ENCODE results near the gene IGSF23. TPM values are rescaled to one million over a fixed set of nuclear protein-coding genes. Genes with fewer than 3 reads are reported as not detected.

IGSF23 gene
- total RNA-seq, 5 donors from 2014 or later (not counting 1 experiment from before 2014, with no cell fraction given) = not detected

DNA sequence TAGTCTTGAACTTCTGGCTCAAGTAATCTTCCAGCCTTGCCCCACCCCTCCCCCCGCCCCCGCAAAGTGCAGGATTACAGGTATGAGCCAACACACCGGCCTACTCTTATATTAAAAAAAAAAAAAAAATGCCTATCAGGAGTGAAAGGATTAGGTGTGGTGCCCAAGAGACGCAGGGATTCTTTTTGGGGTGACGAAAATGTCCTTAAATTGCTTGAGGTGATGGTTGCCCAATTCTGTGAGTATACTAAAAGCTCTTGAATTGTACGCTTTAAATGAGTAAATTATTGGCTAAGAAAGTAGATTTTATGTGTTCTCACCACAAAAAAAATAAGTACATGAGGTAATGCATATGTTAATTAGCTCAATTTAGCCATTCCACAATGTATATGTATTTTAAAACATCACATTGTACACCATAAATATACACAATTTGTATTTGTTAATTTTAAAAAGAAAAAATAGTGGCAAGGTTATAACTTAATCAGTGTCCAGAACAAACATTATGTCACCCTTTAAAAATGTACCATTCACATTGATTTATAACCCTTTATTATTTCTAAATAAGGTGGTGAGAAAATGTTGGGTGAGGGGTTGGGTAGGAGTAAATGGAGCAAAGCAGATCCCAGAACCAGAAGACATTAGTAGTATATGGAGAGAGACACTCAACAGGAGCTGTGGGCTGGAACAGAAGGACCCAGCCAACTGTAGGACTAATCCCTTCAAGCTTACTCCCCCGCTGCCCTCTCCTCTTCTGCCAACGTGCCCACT, 3.9 kb downstream of the IGSF23 start:
- Histone ChIP-seq H3K36me3 (ENCODE audit: control insufficient read depth in 2 of 2, extremely low read depth in 1 of 2, insufficient read depth in 1 of 2, low read length in 1 of 2) (no peaks in the 10 kb centered on the region), H3K4me3 (ENCODE audit: control insufficient read depth in 1 of 2, extremely low read depth in 1 of 2, low read length in 1 of 2) (no peak overlapping the region), H3K27ac (ENCODE audit: low read length) (no peak overlapping the region), H3K9me3 (no peaks in the 10 kb centered on the region), H3K4me1 (ENCODE audit: control insufficient read depth in 1 of 2, extremely low read depth in 1 of 2, insufficient read depth in 2 of 2, low read length in 2 of 2) (no peaks in the 10 kb centered on the region), H3K27me3 (replicated peaks in 1 of 2; ENCODE audit: control insufficient read depth in 2 of 2, extremely low read depth in 1 of 2, insufficient read depth in 2 of 2, low read length in 1 of 2) (peaks cover 0 to 13% of the 10 kb centered on the region in 2 experiments)
- ChIA-PET POLR2A (no interaction called here), CTCF (no interaction called here)
- no peak for ATAC-seq (replicated peaks in 1 of 4)
- Mint-ChIP-seq H3K9me3 (no peaks in the 10 kb centered on the region), H3K27ac (no peak overlapping the region), H3K36me3 (no peaks in the 10 kb centered on the region), H3K27me3 (peaks cover 0 to 5% of the 10 kb centered on the region in 2 donors), H3K4me1 (no peaks in the 10 kb centered on the region), H3K4me3 (no peak overlapping the region)
- no peak for DNase-seq
- no CpG with 5 or more reads among the region's 8 CpGs for WGBS (ENCODE audit: insufficient coverage)

DNA sequence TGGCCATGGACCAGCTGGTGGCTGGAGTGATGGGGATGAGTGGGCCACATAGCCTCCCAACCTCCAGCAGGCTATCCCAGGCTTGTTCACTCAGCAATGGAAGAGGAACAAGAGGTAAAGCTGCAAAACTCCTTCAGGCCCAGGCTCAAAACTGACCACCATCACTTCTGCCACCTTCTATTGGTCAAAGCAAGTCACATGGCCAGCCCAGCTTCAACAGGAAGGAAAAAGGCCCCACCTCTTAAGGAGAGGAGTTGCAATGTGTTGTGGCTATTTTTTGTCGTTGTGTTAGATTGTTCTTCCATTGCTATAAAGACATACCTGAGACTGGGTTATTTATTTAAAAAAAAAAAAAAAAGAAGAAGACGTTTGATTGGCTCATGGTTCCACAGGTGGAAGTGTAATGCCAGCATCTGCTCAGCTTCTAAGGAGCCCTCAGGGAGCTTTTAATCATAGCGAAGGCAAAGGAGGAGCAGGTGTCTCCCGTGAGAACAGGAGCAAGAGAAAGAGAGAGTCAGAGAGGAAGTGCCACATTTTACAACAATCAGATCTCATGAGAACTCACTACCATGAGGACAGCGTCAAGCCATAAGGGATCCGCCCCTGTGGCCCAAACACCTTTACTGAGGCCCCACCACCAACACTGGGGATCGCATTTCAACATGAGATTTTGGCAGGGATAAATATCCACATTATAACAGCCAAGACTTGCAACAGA, 5.4 kb downstream of the IGSF23 start:
- DNase-seq (no peak), ATAC-seq (replicated peaks in 1 of 4) (no peak)
- Histone ChIP-seq H3K4me3 (ENCODE audit: control insufficient read depth in 1 of 2, extremely low read depth in 1 of 2, low read length in 1 of 2) (no peak overlapping the region), H3K4me1 (ENCODE audit: control insufficient read depth in 1 of 2, extremely low read depth in 1 of 2, insufficient read depth in 2 of 2, low read length in 2 of 2) (no peaks in the 10 kb centered on the region), H3K9me3 (no peaks in the 10 kb centered on the region), H3K27ac (ENCODE audit: low read length) (no peak overlapping the region), H3K36me3 (ENCODE audit: control insufficient read depth in 2 of 2, extremely low read depth in 1 of 2, insufficient read depth in 1 of 2, low read length in 1 of 2) (no peaks in the 10 kb centered on the region), H3K27me3 (replicated peaks in 1 of 2; ENCODE audit: control insufficient read depth in 2 of 2, extremely low read depth in 1 of 2, insufficient read depth in 2 of 2, low read length in 1 of 2) (peaks cover 0 to 19% of the 10 kb centered on the region in 2 experiments)
- Mint-ChIP-seq H3K27ac (no peak overlapping the region), H3K4me1 (no peaks in the 10 kb centered on the region), H3K9me3 (no peaks in the 10 kb centered on the region), H3K36me3 (no peaks in the 10 kb centered on the region), H3K27me3 (peaks cover 0 to 2% of the 10 kb centered on the region in 2 donors), H3K4me3 (no peak overlapping the region)
- WGBS (ENCODE audit: insufficient coverage) = 75% methylated on average over 3 of the region's 7 CpGs
- ChIA-PET POLR2A (no interaction called here), CTCF (no interaction called here)

GRCh38 chr19:44620667-44621066, 7.3 kb downstream of the IGSF23 start:
- Mint-ChIP-seq H3K27ac (no peak overlapping the region), H3K9me3 (no peaks in the 10 kb centered on the region), H3K36me3 (no peaks in the 10 kb centered on the region), H3K4me3 (no peak overlapping the region), H3K4me1 (no peaks in the 10 kb centered on the region), H3K27me3 (peaks cover 0 to 5% of the 10 kb centered on the region in 2 donors)
- H3K9me3 ChIP-seq = no peaks in the 10 kb centered on the region
- H3K27me3 ChIP-seq (replicated peaks in 1 of 2; ENCODE audit: control insufficient read depth in 2 of 2, extremely low read depth in 1 of 2, insufficient read depth in 2 of 2, low read length in 1 of 2) = peaks cover 0 to 17% of the 10 kb centered on the region in 2 experiments
- no peak overlapping the region for H3K27ac ChIP-seq (ENCODE audit: low read length)
- H3K4me1 ChIP-seq (ENCODE audit: control insufficient read depth in 1 of 2, extremely low read depth in 1 of 2, insufficient read depth in 2 of 2, low read length in 2 of 2) = no peaks in the 10 kb centered on the region
- POLR2A ChIA-PET = no interaction called here
- no peaks in the 10 kb centered on the region for H3K36me3 ChIP-seq (ENCODE audit: control insufficient read depth in 2 of 2, extremely low read depth in 1 of 2, insufficient read depth in 1 of 2, low read length in 1 of 2)
- 95% methylated on average over 4 of the region's 5 CpGs for WGBS (ENCODE audit: insufficient coverage)
- ATAC-seq (replicated peaks in 1 of 4) (no peak), DNase-seq (no peak)
- no peak overlapping the region for H3K4me3 ChIP-seq (ENCODE audit: control insufficient read depth in 1 of 2, extremely low read depth in 1 of 2, low read length in 1 of 2)
- CTCF ChIA-PET = no interaction called here

DNA sequence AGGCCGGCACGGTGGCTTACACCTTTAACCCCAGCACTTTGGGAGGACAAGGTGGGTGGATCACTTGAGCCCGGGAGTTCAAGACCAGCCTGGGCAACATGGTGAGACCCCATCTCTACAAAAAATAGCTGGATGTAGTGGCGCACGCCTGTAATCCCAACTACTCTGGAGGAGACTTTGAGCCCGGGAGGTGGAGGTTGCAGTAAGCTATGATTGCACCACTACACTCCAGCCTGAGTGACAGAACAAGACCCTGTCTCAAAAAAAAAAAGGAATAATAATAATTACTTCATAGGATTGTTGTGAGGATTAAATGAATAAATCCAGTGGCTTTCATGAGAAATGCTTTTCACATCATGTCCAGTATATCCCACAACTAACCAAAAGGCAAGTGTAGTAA, 8.0 kb downstream of the IGSF23 start:
- H3K27ac Mint-ChIP-seq = no peak overlapping the region
- H3K27ac ChIP-seq (ENCODE audit: low read length) = no peak overlapping the region
- no peaks in the 10 kb centered on the region for H3K36me3 ChIP-seq (ENCODE audit: control insufficient read depth in 2 of 2, extremely low read depth in 1 of 2, insufficient read depth in 1 of 2, low read length in 1 of 2)
- DNase-seq (no peak), ATAC-seq (replicated peaks in 1 of 4) (no peak)
- no peaks in the 10 kb centered on the region for H3K4me1 Mint-ChIP-seq
- no peak overlapping the region for H3K4me3 Mint-ChIP-seq
- no peaks in the 10 kb centered on the region for H3K9me3 Mint-ChIP-seq
- no peaks in the 10 kb centered on the region for H3K4me1 ChIP-seq (ENCODE audit: control insufficient read depth in 1 of 2, extremely low read depth in 1 of 2, insufficient read depth in 2 of 2, low read length in 2 of 2)
- WGBS (ENCODE audit: insufficient coverage) = no CpG with 5 or more reads among the region's 6 CpGs
- ChIA-PET POLR2A (no interaction called here), CTCF (no interaction called here)
- peaks cover 1 to 11% of the 10 kb centered on the region in 2 donors for H3K27me3 Mint-ChIP-seq
- peaks cover 0 to 21% of the 10 kb centered on the region in 2 experiments for H3K27me3 ChIP-seq (replicated peaks in 1 of 2; ENCODE audit: control insufficient read depth in 2 of 2, extremely low read depth in 1 of 2, insufficient read depth in 2 of 2, low read length in 1 of 2)
- no peak overlapping the region for H3K4me3 ChIP-seq (ENCODE audit: control insufficient read depth in 1 of 2, extremely low read depth in 1 of 2, low read length in 1 of 2)
- H3K36me3 Mint-ChIP-seq = no peaks in the 10 kb centered on the region
- H3K9me3 ChIP-seq = no peaks in the 10 kb centered on the region

DNA sequence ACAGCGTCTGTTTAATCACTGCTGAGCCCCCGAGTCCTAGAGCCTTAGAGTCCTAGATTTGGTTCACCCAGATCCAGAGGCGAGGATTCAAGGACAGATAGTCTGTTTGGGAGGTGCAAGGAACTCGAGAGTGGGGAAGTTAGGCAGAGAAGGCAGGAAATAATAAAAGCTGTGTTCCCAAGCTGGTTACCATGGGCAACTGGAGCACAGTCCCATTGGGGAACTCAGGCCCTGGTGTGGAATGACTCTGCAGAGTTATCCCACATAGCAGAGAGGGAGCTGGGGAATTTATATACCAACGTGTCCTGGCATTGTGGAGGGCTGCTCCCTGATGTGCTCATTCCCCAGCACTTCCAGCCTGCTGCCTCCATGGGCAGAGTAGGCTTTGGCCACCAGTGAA, 9.7 kb downstream of the IGSF23 start:
- POLR2A ChIA-PET = no interaction called here
- Mint-ChIP-seq H3K9me3 (no peaks in the 10 kb centered on the region), H3K27ac (no peak overlapping the region), H3K36me3 (no peaks in the 10 kb centered on the region), H3K27me3 (peaks cover 9 to 19% of the 10 kb centered on the region in 2 donors), H3K4me1 (no peaks in the 10 kb centered on the region), H3K4me3 (no peak overlapping the region)
- WGBS (ENCODE audit: insufficient coverage) = 28% methylated on average over 3 of the region's 5 CpGs
- no peaks in the 10 kb centered on the region for H3K36me3 ChIP-seq (ENCODE audit: control insufficient read depth in 2 of 2, extremely low read depth in 1 of 2, insufficient read depth in 1 of 2, low read length in 1 of 2)
- peaks cover 0 to 25% of the 10 kb centered on the region in 2 experiments for H3K27me3 ChIP-seq (replicated peaks in 1 of 2; ENCODE audit: control insufficient read depth in 2 of 2, extremely low read depth in 1 of 2, insufficient read depth in 2 of 2, low read length in 1 of 2)
- no peaks in the 10 kb centered on the region for H3K9me3 ChIP-seq
- no peak for ATAC-seq (replicated peaks in 1 of 4)
- no peak overlapping the region for H3K27ac ChIP-seq (ENCODE audit: low read length)
- H3K4me3 ChIP-seq (ENCODE audit: control insufficient read depth in 1 of 2, extremely low read depth in 1 of 2, low read length in 1 of 2) = no peak overlapping the region
- no peaks in the 10 kb centered on the region for H3K4me1 ChIP-seq (ENCODE audit: control insufficient read depth in 1 of 2, extremely low read depth in 1 of 2, insufficient read depth in 2 of 2, low read length in 2 of 2)
- CTCF ChIA-PET = no interaction called here
- no peak for DNase-seq

GRCh38 chr19:44623626-44624025, 10.3 kb downstream of the IGSF23 start:
- 94% methylated on average over 2 of the region's 4 CpGs for WGBS (ENCODE audit: insufficient coverage)
- Histone ChIP-seq H3K4me1 (ENCODE audit: control insufficient read depth in 1 of 2, extremely low read depth in 1 of 2, insufficient read depth in 2 of 2, low read length in 2 of 2) (no peaks in the 10 kb centered on the region), H3K9me3 (no peaks in the 10 kb centered on the region), H3K27ac (ENCODE audit: low read length) (no peak overlapping the region), H3K27me3 (replicated peaks in 1 of 2; ENCODE audit: control insufficient read depth in 2 of 2, extremely low read depth in 1 of 2, insufficient read depth in 2 of 2, low read length in 1 of 2) (peaks cover 0 to 25% of the 10 kb centered on the region in 2 experiments), H3K36me3 (ENCODE audit: control insufficient read depth in 2 of 2, extremely low read depth in 1 of 2, insufficient read depth in 1 of 2, low read length in 1 of 2) (no peaks in the 10 kb centered on the region), H3K4me3 (ENCODE audit: control insufficient read depth in 1 of 2, extremely low read depth in 1 of 2, low read length in 1 of 2) (no peak overlapping the region)
- DNase-seq (no peak), ATAC-seq (replicated peaks in 1 of 4) (no peak)
- H3K4me3 Mint-ChIP-seq = no peak overlapping the region
- ChIA-PET POLR2A (no interaction called here), CTCF (no interaction called here)
- no peaks in the 10 kb centered on the region for H3K36me3 Mint-ChIP-seq
- peaks cover 9 to 19% of the 10 kb centered on the region in 2 donors for H3K27me3 Mint-ChIP-seq
- H3K27ac Mint-ChIP-seq = no peak overlapping the region
- H3K4me1 Mint-ChIP-seq = no peaks in the 10 kb centered on the region
- H3K9me3 Mint-ChIP-seq = no peaks in the 10 kb centered on the region
